K562 (cell line): Measurements from ENCODE around the gene VPS11.

Experiments
- BRCA1 ChIP-seq, 2 experiments: fragments of 450-650 bp in 1 of 2; sonication (generic) in 1 of 2; formaldehyde crosslinking in 1 of 2; IDR thresholded peaks; 2 replicates each; pipeline versions ENCODE4 v1.5.0 to v1.6.1; 2017 to 2020; ENCODE audit warnings: mild to moderate bottlenecking in 1 of 2, missing genetic modification reagents in 1 of 2
- EP300 ChIP-seq: IDR thresholded peaks from 2 replicates; pipeline ENCODE4 v1.6.1; 2012; ENCODE audit warnings: low read length, improper control_type of control experiment
- HNRNPLL ChIP-seq: fragments of 200-400 bp; formaldehyde crosslinking; IDR thresholded peaks from 2 replicates; pipeline ENCODE4 v1.6.1; 2017; ENCODE audit warnings: low read length, low read depth, mild to moderate bottlenecking; ENCODE audit not compliant: poor library complexity, severe bottlenecking
- HNRNPUL1 ChIP-seq: fragments of 200-400 bp; formaldehyde crosslinking; IDR thresholded peaks from 2 replicates; pipeline ENCODE4 v1.6.1; 2017; ENCODE audit warnings: low read length
- POLR2A ChIP-seq: fragments of 450-650 bp; conservative IDR thresholded peaks from 2 replicates; pipeline ENCODE4 v1.6.1; 2016
- SRSF7 ChIP-seq: fragments of 200-400 bp; formaldehyde crosslinking; optimal IDR thresholded peaks from 2 replicates; pipeline ENCODE3; 2017; ENCODE audit warnings: mild to moderate bottlenecking, low read depth, low read length
- TAF1 ChIP-seq: IDR thresholded peaks from 2 replicates; pipeline ENCODE4 v1.6.1; 2011; ENCODE audit warnings: mild to moderate bottlenecking, low read length, moderate library complexity; ENCODE audit not compliant: insufficient read depth, control insufficient read depth, severe bottlenecking; ENCODE audit errors: extremely low read depth
- ZNF354B ChIP-seq: fragments of 250-450 bp; sonication (Bioruptor Pico); IDR thresholded peaks from 2 replicates; pipeline ENCODE4 v1.4.0; 2020
- ZNF57 ChIP-seq: fragments of 450-650 bp; formaldehyde crosslinking; IDR thresholded peaks from 2 replicates; pipeline ENCODE4 v1.4.0; 2020; ENCODE audit warnings: mild to moderate bottlenecking, moderate library complexity
- TF ChIP-seq, protein P1 (sequence below), 3 experiments: IDR thresholded peaks in 2 of 3; conservative IDR thresholded peaks in 1 of 3; 2 replicates each; pipeline ENCODE4 v1.5.1; 2011 to 2012; ENCODE audit warnings: low read length in 3 of 3, mild to moderate bottlenecking in 3 of 3, control low read depth in 2 of 3, improper control_type of control experiment in 1 of 3, inconsistent platforms in 1 of 3, low read depth in 1 of 3, mixed read lengths in 1 of 3, moderate library complexity in 1 of 3; ENCODE audit not compliant: insufficient read depth in 2 of 3

DNA sequence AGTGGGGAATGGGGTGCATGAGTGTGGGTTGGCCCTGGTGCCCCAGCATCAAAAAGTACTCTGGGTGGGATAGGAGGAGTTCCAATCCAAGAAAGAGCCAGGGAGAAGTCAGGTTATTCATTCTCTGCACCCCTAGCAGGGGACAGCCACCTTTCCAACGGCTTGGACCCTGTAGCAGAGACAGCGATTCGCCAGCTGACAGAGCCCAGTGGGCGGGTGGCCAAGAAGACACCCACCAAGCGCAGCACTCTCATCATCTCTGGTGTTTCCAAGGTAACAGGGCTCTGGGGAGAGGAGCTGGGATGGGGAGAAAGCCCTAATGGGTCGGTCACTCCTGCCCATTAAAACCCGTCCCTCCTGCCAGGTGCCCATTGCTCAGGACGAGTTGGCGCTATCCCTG is 46.1 kb downstream of the VPS11 start:
- TF ChIP-seq BRCA1 (IDR thresholded peaks at IDR 0.05) (no peak), BRCA1 (CRISPR knock-in tag; IDR thresholded peaks at IDR 0.05) (no peak), HNRNPUL1 (no peak), ZNF354B (CRISPR knock-in tag) (no peak), HNRNPLL (no peak), POLR2A (no peak), SRSF7 (no peak), TAF1 (no peak), EP300 (no peak), ZNF57 (CRISPR knock-in tag) (no peak)
- TF ChIP-seq, protein P1, sequence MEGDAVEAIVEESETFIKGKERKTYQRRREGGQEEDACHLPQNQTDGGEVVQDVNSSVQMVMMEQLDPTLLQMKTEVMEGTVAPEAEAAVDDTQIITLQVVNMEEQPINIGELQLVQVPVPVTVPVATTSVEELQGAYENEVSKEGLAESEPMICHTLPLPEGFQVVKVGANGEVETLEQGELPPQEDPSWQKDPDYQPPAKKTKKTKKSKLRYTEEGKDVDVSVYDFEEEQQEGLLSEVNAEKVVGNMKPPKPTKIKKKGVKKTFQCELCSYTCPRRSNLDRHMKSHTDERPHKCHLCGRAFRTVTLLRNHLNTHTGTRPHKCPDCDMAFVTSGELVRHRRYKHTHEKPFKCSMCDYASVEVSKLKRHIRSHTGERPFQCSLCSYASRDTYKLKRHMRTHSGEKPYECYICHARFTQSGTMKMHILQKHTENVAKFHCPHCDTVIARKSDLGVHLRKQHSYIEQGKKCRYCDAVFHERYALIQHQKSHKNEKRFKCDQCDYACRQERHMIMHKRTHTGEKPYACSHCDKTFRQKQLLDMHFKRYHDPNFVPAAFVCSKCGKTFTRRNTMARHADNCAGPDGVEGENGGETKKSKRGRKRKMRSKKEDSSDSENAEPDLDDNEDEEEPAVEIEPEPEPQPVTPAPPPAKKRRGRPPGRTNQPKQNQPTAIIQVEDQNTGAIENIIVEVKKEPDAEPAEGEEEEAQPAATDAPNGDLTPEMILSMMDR (IDR thresholded peaks at IDR 0.05 in 2 of 3, conservative IDR thresholded peaks at IDR 0.05 in 1 of 3; ENCODE audit: insufficient read depth in 2 of 3, low read depth in 1 of 3, low read length in 3 of 3), result no peak
